ENCODE measurements around the gene RRBP1.

RRBP1 gene

GRCh38 chr20:17682103-17682888 is at the start of gene RRBP1:
Gene RRBP1, minus strand, starts transcription at chr20:17682242. Its CDS starts 21,735 bp downstream, at chr20:17660507.
- POLR2A ChIA-PET, result interaction anchor here (0.9 to 1.6 kb wide), 11 partner anchors 8 to 825 kb away, joined by 3 to 12 read pairs (median 4); partner anchors contain the start of genes KAT14, PET117, SEC23B and SNX5
- peak; percentile 65 for TF ChIP-seq CTCF (IDR thresholded peaks at IDR 0.05; ENCODE audit: control extremely low read depth, extremely low read depth, low read depth, missing control alignments)
- peak; percentile 99 for DNase-seq (ENCODE audit: extremely low spot score)
- CTCF ChIA-PET, result interaction anchor here (0.8 to 7.1 kb wide), 68 partner anchors 9 to 318 kb away, joined by 3 to 57 read pairs (median 4); partner anchors contain the start of genes BANF2, DSTN and MGME1

GRCh38 chr20:17731233-17731632 is 49.2 kb upstream of the RRBP1 start:
- no peak for TF ChIP-seq CTCF (IDR thresholded peaks at IDR 0.05; ENCODE audit: control extremely low read depth, extremely low read depth, low read depth, missing control alignments)
- DNase-seq (ENCODE audit: extremely low spot score), result no peak
- ChIA-PET CTCF (interaction anchor here (1.5 kb wide), 1 partner anchor 8 kb away, joined by 3 read pairs; no protein-coding TSS in a partner anchor), POLR2A (no interaction called here)

GRCh38 chr20:17730071-17730470 is 48.0 kb upstream of the RRBP1 start:
- CTCF ChIA-PET, result interaction anchor here (1.7 kb wide), 1 partner anchor 12 kb away, joined by 4 read pairs; no protein-coding TSS in a partner anchor
- no peak for DNase-seq (ENCODE audit: extremely low spot score)
- no peak for TF ChIP-seq CTCF (IDR thresholded peaks at IDR 0.05; ENCODE audit: control extremely low read depth, extremely low read depth, low read depth, missing control alignments)
- POLR2A ChIA-PET, result no interaction called here

- POLR2A ChIA-PET, result no interaction called here
- no peak for TF ChIP-seq CTCF (IDR thresholded peaks at IDR 0.05; ENCODE audit: control extremely low read depth, extremely low read depth, low read depth, missing control alignments)
- no peak for DNase-seq (ENCODE audit: extremely low spot score)
- CTCF ChIA-PET, result interaction anchor here (0.8 to 1.3 kb wide), 3 partner anchors 11 to 170 kb away, joined by 3 read pairs; no protein-coding TSS in a partner anchor
These were observed 46.0 kb upstream of the RRBP1 start for GRCh38 chr20:17728074-17728473.

GRCh38 chr20:17727351-17727750 is 45.3 kb upstream of the RRBP1 start:
- POLR2A ChIA-PET, result no interaction called here
- no peak for TF ChIP-seq CTCF (IDR thresholded peaks at IDR 0.05; ENCODE audit: control extremely low read depth, extremely low read depth, low read depth, missing control alignments)

GRCh38 chr20:17726902-17727301 is 44.9 kb upstream of the RRBP1 start:
- POLR2A ChIA-PET, result no interaction called here
- CTCF ChIA-PET, result interaction anchor here (1.3 kb wide), 1 partner anchor 171 kb away, joined by 3 read pairs; no protein-coding TSS in a partner anchor
- TF ChIP-seq CTCF (IDR thresholded peaks at IDR 0.05; ENCODE audit: control extremely low read depth, extremely low read depth, low read depth, missing control alignments), result no peak
- DNase-seq (ENCODE audit: extremely low spot score), result no peak

More at GRCh38 chr20:17727351-17727750, 45.3 kb upstream of the RRBP1 start:
- DNase-seq (ENCODE audit: extremely low spot score), result no peak
- CTCF ChIA-PET, result interaction anchor here (1.3 kb wide), 1 partner anchor 170 kb away, joined by 3 read pairs; no protein-coding TSS in a partner anchor
